HG02642 (cell line): ENCODE measurements around the gene CCNK.

Experiments
- ATAC-seq: cut with Tn5 transposase; IDR thresholded peaks from one replicate; pipeline ENCODE4 v1.9.1; 2021; ENCODE audit warnings: mild to moderate bottlenecking; ENCODE audit not compliant: unreplicated experiment, poor library complexity

The CCNK gene

GRCh38 chr14:99505089-99505488 is 23.9 kb downstream of the CCNK start:
- ATAC-seq: no peak

- no peak for ATAC-seq
Measured at GRCh38 chr14:99506276-99506675, 25.1 kb downstream of the CCNK start.

- no peak for ATAC-seq
Measured at GRCh38 chr14:99507860-99508640, 26.8 kb downstream of the CCNK start.

DNA sequence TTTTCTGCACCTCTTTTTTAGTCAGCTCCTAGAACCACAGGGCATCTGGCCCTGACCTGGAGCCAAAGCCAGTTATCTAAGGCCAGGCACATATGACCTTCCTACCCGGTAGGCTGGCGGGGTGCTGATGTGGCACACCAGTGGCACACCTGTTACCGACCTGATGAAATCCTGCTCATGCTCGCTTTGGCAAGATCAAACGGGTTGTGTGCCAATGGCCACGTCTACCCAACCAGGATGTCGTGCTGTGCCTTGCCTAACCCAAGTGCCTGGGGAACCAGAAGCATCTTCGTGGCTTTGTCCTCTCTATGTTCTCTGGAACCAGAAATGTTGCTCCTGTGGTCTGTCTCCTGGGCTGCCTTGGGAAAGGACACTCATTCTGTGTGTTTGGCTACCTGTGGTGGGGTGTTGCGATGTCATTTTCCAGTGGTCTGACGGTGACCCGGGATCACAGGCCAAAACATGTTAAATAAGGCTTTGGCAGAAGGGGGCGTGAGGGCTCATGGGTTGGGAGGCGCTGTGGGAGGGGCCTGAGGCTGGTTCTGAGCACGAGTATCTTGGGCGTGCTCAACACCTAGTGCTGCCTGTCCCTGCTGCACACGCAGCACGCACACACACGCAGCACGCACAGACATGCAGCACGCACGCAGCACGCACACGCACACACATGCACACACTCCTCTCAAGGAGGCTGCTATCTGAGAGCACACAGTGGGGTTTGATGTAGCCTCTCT is 27.9 kb downstream of the CCNK start:
- ATAC-seq: no peak

GRCh38 chr14:99509871-99510555 is 28.8 kb downstream of the CCNK start:
- no peak for ATAC-seq

DNA sequence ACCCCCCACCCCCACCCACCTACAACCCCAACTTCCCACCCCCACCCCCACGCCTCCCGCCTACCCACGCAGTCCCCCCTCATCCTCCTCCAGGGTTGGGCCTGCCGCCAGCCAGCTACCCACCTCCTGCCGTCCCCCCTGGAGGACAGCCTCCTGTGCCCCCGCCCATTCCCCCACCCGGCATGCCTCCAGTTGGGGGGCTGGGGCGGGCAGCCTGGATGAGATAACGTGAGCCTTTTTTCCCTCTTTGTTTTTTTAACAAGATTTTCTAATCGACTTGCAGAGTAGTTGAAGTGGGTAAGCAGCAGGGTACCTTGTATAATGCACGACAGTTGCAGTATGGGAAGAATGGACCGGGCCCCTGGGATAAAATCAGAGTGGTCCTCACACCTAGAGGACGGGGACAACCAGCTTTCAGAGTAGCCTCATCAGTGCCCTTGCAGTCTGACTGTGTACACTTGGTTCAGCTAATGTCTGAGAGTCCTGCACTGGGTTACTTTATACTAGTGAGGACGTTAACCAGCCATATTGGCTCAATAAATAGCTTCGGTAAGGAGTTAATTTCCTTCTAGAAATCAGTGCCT is 29.4 kb downstream of the CCNK start:
- ATAC-seq: no peak

DNA sequence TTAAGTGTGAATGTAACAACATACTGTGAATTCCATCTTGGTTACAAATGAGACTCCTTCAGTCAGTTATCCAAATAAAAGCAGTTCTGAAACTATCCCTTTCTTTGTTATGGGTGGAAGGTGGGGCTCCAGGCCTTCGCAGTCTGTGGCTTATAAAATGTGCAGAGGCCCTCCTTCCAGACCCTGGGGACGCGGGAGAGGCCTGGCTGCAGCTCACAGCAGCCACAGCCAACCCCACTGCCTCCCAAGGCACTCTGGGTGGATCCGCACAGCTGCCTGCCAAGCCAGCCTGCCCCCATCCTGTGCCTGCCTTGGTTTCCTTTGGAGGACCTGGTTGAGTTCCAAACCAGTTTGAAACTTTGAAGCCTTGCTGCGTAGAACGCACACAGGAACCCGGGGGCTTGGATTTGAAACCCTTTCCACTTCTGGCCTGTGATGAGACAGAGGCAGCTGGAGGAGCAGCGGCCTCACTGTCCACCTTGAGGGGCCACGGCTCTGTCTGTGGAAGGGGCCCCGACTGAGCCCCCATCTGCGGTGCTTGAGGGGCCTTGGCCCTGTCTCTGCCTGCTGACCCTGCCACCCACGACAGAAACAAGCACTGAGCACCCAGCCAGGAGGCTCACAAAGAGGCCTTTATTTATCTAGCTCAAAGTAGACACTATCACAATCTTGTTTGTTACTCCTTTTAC is 30.4 kb downstream of the CCNK start:
- no peak for ATAC-seq

- ATAC-seq: no peak
Measured at GRCh38 chr14:99512110-99512449, 30.9 kb downstream of the CCNK start.

DNA sequence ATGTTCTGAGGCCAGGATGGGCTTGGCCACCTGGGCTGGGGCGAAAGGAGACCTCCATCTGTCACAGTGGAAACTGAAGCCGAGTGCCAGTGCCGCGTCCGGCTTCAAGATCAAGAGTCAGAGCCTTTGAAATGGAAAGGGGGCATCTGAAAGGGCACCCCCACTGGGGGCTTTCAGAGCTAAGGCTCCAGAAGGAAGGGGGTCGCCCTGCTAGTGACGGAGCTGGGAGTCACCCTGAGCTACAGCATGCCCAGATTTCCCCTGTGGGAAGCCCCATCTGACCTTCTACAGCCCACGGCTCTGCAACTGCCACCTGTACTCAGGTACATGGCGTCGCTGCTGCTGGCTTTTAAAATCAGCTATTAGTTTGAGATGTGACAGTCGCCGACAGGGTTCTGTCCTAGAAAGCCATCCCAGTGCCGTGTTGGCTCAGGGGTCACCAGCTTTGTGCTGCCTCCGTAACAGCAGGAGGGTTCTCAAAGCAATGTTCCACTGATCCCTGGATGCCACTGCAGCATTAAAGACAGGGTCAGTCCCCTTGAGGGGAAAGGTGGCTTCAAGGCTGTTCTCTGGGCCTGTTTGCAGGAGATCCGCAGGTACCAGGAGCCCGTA is 31.5 kb downstream of the CCNK start:
- no peak for ATAC-seq

GRCh38 chr14:99513183-99513694 is 32.0 kb downstream of the CCNK start:
- no peak for ATAC-seq

DNA sequence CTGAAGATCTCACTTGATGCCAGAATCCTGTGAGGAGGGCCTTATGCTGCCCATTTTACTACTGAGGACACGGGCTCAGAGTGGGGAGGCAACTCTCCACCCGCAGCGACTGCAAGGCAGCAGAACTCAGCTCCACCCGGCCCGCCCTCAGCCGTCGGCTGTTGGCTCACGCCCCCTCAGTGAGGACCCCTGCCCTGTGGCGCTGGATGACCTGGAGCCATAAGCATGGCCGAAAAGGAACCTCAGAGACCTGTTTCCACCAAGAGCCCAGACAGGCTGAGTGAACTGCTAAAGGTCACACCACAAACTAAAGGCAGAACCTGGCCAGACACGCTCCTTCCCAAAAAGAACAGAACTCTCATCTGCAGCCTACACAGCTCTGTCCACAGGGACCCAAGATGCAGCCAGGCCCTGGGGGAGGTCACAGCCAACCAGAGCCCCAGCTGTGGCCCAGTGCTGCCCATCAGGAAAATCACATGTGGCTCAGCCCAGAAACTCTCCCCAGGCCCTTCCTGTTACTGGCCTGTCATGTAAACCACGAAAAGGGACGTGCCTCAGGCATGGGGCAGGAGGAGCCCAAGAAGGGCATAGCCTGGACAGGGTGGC is 32.8 kb downstream of the CCNK start:
- no peak for ATAC-seq

DNA sequence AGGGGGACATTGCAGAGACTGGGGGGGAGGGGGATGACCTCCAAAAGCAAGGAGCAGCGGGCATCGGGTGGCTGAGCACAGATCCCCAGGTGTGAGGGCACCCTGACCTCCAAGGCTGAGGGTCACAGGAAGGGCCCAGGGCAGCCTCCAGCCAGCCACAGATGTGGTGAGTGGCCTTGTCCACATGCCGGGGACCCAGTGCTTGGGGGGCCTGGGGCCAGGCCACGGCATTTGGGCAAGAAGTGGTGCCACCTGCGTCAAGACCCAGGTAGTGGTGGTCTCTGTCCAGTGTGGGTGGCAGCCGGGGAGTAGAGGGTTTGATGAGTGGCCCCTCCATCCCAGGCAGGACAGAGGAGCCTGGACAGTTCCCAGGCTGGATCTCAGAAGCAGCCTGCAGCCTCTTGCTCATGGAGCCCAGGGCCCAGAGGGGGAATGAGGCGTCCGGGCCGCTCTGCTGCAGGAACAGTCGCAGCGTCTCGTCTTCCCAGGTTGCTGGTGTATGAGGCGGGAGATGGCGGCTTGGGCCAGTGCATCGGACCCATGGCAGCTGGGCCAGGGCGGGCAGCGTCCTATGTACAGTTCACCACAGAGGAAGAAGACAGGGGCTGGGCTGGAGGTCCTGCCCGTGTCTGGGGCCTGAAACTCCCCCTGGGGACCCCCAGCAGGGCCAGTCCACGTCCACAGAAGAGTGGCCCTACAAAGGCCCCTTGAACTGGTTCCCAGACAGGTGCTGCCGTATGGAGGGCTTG is 33.5 kb downstream of the CCNK start:
- ATAC-seq: no peak

DNA sequence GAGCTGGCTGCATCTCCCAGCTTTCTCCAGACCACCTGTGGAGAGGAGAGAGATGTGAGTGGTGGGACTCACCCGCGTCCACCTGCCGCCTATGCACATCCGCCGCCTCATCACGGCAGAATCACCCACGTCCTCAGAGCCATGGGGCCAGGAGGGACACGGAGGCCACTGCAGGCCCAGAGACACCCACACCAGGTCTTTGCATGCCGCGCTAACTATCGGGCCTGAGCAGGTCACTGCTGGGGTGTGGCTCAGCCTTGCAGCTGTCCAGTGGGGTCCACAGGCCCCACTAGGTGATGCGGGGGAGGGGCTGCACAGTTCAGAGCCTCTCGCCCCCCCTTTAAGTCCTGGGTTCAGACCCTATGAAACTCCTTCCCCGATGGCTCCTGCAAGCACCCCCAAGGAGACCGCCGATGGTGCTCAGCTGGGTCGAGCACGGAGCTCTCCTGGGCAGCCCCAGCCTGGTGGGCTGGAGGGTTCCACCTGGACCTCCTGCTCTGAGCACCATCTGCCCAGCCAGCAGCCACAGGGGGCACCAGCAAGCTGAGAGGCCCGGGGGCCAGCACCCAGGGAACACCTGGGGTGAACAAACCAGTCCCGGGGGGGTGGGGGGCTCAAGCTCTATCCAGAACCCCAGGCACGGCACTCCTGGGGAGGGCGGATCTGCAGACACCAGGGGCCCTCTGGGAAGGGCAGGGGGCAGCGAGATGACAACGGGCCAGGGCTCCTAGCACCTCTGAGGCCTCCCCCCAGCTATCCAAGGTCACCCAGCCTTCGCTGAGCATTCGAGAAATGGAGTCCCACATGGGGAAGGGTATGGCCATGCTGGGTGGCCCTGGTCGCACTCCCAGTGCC is 34.3 kb downstream of the CCNK start:
- ATAC-seq: no peak

GRCh38 chr14:99516156-99516870 is 35.1 kb downstream of the CCNK start:
- ATAC-seq: no peak

- ATAC-seq: no peak
Measured at GRCh38 chr14:99516871-99517642, 35.8 kb downstream of the CCNK start.

GRCh38 chr14:99517643-99518381 is 36.6 kb downstream of the CCNK start:
- peak; percentile 4 for ATAC-seq
